PFSK-1 (cell line): Measurements from ENCODE around the gene NAGS.

Experiments used
- FOXP2 ChIP-seq: optimal IDR thresholded peaks from 2 replicates; pipeline ENCODE3; 2011; ENCODE audit warnings: borderline replicate concordance, control low read depth, inconsistent platforms; ENCODE audit not compliant: insufficient read depth; ENCODE audit errors: extremely low read length, extremely low read depth
- POLR2AphosphoS5 ChIP-seq: IDR thresholded peaks from 2 replicates; pipeline ENCODE4 v1.6.1; 2012; ENCODE audit warnings: low read depth, mild to moderate bottlenecking, control low read depth, low read length, moderate library complexity
- SIN3A ChIP-seq: IDR thresholded peaks from 2 replicates; pipeline ENCODE4 v1.6.1; 2012; ENCODE audit warnings: mild to moderate bottlenecking, low read length, moderate library complexity, borderline replicate concordance; ENCODE audit not compliant: insufficient read depth
- TAF1 ChIP-seq: IDR thresholded peaks from 2 replicates; pipeline ENCODE4 v1.6.1; 2012; ENCODE audit warnings: low read length, control low read depth, borderline replicate concordance; ENCODE audit not compliant: insufficient read depth
- TF ChIP-seq, protein P1 (sequence below), 2 experiments: IDR thresholded peaks; 2 replicates each; pipeline versions ENCODE4 v1.6.1 to v1.8.0; 2011 to 2012; ENCODE audit warnings: low read depth in 2 of 2, low read length in 2 of 2, control low read depth in 1 of 2, inconsistent platforms in 1 of 2, mild to moderate bottlenecking in 1 of 2, moderate library complexity in 1 of 2; ENCODE audit not compliant: insufficient read depth in 1 of 2

Gene NAGS

DNA sequence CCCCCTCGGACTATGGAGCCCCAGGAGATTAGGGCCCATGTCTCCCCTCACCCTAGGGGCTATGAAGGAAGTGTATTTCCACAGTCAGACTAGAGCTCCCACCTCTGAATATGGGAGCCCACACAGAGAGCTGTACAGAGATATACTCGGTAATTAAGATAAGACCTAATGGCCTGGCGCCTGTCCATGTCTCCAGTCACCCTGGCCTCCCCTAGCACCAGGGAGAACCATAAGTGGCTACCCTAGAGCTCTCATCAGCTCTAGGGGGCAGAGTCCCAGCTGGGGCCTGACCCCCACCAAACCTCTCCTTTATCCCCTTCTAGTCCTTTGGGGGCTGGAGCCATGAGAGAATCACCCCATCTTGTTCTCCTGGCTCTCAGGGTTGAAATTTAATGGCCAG lies 8.0 kb downstream of the NAGS start:
- TF ChIP-seq SIN3A (no peak), FOXP2 (no peak), POLR2AphosphoS5 (no peak), TAF1 (no peak)
- TF ChIP-seq, protein P1, sequence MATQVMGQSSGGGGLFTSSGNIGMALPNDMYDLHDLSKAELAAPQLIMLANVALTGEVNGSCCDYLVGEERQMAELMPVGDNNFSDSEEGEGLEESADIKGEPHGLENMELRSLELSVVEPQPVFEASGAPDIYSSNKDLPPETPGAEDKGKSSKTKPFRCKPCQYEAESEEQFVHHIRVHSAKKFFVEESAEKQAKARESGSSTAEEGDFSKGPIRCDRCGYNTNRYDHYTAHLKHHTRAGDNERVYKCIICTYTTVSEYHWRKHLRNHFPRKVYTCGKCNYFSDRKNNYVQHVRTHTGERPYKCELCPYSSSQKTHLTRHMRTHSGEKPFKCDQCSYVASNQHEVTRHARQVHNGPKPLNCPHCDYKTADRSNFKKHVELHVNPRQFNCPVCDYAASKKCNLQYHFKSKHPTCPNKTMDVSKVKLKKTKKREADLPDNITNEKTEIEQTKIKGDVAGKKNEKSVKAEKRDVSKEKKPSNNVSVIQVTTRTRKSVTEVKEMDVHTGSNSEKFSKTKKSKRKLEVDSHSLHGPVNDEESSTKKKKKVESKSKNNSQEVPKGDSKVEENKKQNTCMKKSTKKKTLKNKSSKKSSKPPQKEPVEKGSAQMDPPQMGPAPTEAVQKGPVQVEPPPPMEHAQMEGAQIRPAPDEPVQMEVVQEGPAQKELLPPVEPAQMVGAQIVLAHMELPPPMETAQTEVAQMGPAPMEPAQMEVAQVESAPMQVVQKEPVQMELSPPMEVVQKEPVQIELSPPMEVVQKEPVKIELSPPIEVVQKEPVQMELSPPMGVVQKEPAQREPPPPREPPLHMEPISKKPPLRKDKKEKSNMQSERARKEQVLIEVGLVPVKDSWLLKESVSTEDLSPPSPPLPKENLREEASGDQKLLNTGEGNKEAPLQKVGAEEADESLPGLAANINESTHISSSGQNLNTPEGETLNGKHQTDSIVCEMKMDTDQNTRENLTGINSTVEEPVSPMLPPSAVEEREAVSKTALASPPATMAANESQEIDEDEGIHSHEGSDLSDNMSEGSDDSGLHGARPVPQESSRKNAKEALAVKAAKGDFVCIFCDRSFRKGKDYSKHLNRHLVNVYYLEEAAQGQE (IDR thresholded peaks at IDR 0.05; ENCODE audit: insufficient read depth in 1 of 2, low read depth in 2 of 2, low read length in 2 of 2) = no peak

DNA sequence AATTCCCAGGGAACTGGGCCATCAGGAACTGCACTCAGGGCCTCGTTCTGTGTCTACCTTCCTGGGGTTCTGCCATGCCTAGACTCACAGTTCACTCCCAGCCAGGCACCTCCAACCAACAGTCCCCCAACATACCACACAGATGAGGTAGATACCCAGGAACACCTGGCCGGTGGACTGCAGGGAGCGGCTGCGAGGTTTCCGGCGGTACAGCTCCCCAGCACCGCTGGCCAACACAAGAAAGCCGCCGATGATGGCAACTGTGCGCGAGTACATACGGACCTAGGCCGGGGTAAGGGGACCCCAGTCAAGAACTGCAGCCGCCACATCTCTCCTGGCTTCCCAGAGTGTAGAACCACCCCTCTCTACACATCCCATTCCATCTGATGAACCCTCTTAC lies 8.5 kb downstream of the NAGS start:
- no peak for TF ChIP-seq TAF1
- TF ChIP-seq, protein P1 (IDR thresholded peaks at IDR 0.05; ENCODE audit: insufficient read depth in 1 of 2, low read depth in 2 of 2, low read length in 2 of 2) = no peak
- no peak for TF ChIP-seq POLR2AphosphoS5
- no peak for TF ChIP-seq FOXP2
- no peak for TF ChIP-seq SIN3A

DNA sequence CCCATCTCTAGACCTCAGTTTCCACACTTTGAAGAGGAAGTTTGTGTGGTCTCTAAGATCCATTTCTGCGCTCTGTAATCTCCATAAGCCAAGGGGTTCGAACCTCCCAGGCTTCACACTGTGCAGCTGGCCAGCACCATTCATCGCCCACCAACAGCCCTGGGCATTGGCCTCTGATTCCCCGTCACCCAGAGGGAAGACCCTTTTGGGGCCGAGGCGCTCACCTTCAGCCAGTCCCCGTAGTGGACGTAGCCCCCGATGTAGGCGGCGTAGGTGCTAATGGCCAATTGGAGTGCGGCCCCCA lies 9.7 kb downstream of the NAGS start:
- TF ChIP-seq, protein P1 (IDR thresholded peaks at IDR 0.05; ENCODE audit: insufficient read depth in 1 of 2, low read depth in 2 of 2, low read length in 2 of 2) = no peak; a peak in 1 of 4 replicates
- TF ChIP-seq SIN3A (no peak), FOXP2 (no peak), TAF1 (no peak), POLR2AphosphoS5 (no peak)

DNA sequence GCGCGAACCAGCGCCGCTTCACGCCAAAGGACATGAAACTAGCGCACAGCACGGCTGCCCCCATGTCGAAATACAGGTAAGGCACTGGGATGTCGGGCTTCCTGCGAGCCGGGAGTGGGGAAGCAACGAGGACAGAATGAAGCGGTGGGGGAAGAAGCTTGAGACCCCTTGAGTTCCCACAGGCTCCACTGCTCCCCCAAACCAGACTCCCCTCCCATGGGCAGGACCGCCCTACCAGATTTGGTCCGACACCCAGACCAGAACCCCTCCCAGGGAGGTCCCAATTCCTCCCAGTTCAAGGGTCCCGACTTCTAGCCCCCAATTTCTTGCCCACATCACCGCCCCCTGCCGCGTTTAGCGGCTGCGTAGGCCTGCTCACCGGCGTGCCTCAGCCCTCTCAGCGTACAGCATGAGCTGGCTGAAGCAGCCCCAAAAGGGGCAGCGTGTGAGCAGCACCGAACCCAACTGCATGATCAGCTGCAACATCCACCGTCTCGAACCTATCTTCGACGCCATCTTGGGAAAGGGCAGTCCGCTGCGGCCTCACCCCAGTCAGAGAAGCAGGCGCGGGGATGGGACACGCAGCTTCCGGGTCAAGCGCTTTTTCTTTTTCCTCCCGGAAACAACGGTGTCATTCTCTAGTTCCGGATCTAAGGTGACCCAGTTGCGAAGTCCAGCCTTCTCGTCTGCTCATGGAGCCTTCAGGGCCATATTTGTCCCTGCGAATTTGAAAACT lies 10.2 kb downstream of the NAGS start, which contains the start of gene TMEM101:
TMEM101 (minus strand) TSS at position 527 of the 736 bp plus-strand sequence; CDS start at position 516, 11 bp downstream.
- TF ChIP-seq SIN3A (no peak), POLR2AphosphoS5 (peak; percentile 85), FOXP2 (no peak), TAF1 (peak; percentile 99)
- TF ChIP-seq, protein P1 (IDR thresholded peaks at IDR 0.05; ENCODE audit: insufficient read depth in 1 of 2, low read depth in 2 of 2, low read length in 2 of 2) = 0 out of 4 replicates have a peak, but pooled peaks of 1 of the 2 experiments have one; percentile 38
